Body of pancreas (tissue), 4 donors: ENCODE results near the gene ATXN1. TPM values are rescaled to one million over a fixed set of nuclear protein-coding genes. Genes with fewer than 3 reads are reported as not detected.

ENCODE experiments used
- ATAC-seq: fragments of 150-250 bp; one replicate; pipeline ENCODE4 v1.9.1; 2016
- DNase-seq, 4 donors: peaks; one replicate each; pipeline ENCODE4 v3.0.0-alpha.2; 2019
- H3K27ac ChIP-seq, 4 donors: fragments of 200-600 bp; sonication (generic); 1 replicate in 3 of 4; 2 replicates in 1 of 4; pipeline versions ENCODE4 v1.5.1 to v1.6.1; 2016 to 2019; ENCODE audit warnings: mild to moderate bottlenecking in 1 of 4, mixed read lengths in 1 of 4, moderate library complexity in 1 of 4
- H3K27me3 ChIP-seq, 2 donors: fragments of 200-600 bp; sonication (generic); one replicate each; pipeline ENCODE4 v1.6.0; 2016; ENCODE audit warnings: mild to moderate bottlenecking in 1 of 2
- H3K36me3 ChIP-seq, 2 donors: fragments of 200-600 bp; sonication (generic); replicated peaks in 1 of 2; 2 replicates each; pipeline ENCODE4 v1.5.1; 2016; ENCODE audit warnings: low read depth in 2 of 2; ENCODE audit not compliant: insufficient read depth in 1 of 2
- H3K4me1 ChIP-seq: fragments of 200-600 bp; sonication (generic); one replicate; pipeline ENCODE4 v1.6.0; 2016
- H3K4me3 ChIP-seq, 2 donors: fragments of 200-600 bp; sonication (generic); 1 replicate in 1 of 2; 2 replicates in 1 of 2; pipeline ENCODE4 v1.5.1; 2016 to 2019
- H3K9me3 ChIP-seq, 3 donors: fragments of 200-600 bp; sonication (generic); 1 replicate in 2 of 3; 2 replicates in 1 of 3; pipeline ENCODE4 v1.5.1; 2016
- POLR2A ChIP-seq, 3 donors: fragments of 450-650 bp; IDR thresholded peaks; one replicate each; pipeline ENCODE4 v1.6.1; 2016; ENCODE audit warnings: antibody characterized with exemption in 3 of 3, mild to moderate bottlenecking in 2 of 3
- WGBS, 2 donors: methylation state at CpG; one replicate each; pipeline ENCODE4 v1.1.5; 2017; 5-methylcytosine and 5-hydroxymethylcytosine counted together
- intact Hi-C: fragments of 100-400 bp; cut with DNase I; formaldehyde crosslinking; loops from one replicate; pipeline ENCODE4 v1.15.1; 2023
- total RNA-seq, 2 donors: library from RNA; depleted of rRNA; stranded (reverse); fragments of >200 nt; gene quantifications; one replicate each; pipeline ENCODE4 v1.1.0, GENCODE V29; 2016
- TF ChIP-seq, protein P1 (sequence below), 7 experiments: fragments of 450-650 bp in 4 of 7; fragments of 200-600 bp in 3 of 7; sonication (generic) in 3 of 7; IDR thresholded peaks; one replicate each; pipeline ENCODE4 v1.5.1; 2016 to 2019; ENCODE audit warnings: antibody characterized with exemption in 7 of 7

The ATXN1 gene
- total RNA-seq, 2 donors from 2014 or later, result 24.6 to 24.7 TPM

DNA sequence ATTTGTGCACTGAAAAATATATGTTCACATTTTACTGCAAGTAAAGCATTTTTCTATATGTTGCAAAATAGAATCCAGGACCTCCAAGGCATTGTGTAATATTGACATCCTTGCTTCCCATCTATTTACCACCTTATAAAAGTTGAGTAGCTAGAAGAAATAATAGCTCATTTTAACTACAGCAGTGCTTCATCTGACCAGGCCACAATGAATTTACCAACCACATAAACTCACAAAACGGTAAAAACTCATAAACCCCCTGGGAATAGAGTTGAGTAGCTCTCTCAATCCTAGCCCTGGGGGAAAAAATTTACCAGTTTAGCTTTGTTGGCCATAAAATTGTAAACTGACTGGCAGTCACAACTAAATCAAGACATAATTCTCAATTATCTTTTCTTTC, 3.9 kb downstream of the ATXN1 start:
- Histone ChIP-seq H3K36me3 (no peaks in the 10 kb centered on the region), H3K4me1 (peaks cover 30% of the 10 kb centered on the region), H3K27ac (no peak overlapping the region), H3K9me3 (no peaks in the 10 kb centered on the region), H3K4me3 (no peak overlapping the region), H3K27me3 (no peaks in the 10 kb centered on the region)
- no peak for TF ChIP-seq POLR2A (IDR thresholded peaks at IDR 0.05)
- TF ChIP-seq, protein P1, sequence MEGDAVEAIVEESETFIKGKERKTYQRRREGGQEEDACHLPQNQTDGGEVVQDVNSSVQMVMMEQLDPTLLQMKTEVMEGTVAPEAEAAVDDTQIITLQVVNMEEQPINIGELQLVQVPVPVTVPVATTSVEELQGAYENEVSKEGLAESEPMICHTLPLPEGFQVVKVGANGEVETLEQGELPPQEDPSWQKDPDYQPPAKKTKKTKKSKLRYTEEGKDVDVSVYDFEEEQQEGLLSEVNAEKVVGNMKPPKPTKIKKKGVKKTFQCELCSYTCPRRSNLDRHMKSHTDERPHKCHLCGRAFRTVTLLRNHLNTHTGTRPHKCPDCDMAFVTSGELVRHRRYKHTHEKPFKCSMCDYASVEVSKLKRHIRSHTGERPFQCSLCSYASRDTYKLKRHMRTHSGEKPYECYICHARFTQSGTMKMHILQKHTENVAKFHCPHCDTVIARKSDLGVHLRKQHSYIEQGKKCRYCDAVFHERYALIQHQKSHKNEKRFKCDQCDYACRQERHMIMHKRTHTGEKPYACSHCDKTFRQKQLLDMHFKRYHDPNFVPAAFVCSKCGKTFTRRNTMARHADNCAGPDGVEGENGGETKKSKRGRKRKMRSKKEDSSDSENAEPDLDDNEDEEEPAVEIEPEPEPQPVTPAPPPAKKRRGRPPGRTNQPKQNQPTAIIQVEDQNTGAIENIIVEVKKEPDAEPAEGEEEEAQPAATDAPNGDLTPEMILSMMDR (IDR thresholded peaks at IDR 0.05), result no peak
- ATAC-seq, result no peak
- intact Hi-C loops, result loop anchor here (5.0 kb wide), 1 partner anchor 420 kb away; no protein-coding TSS in a partner anchor
- 75 to 88% methylated on average over 1 of the region's 1 CpG for WGBS, 2 donors
- DNase-seq, result no peak

DNA sequence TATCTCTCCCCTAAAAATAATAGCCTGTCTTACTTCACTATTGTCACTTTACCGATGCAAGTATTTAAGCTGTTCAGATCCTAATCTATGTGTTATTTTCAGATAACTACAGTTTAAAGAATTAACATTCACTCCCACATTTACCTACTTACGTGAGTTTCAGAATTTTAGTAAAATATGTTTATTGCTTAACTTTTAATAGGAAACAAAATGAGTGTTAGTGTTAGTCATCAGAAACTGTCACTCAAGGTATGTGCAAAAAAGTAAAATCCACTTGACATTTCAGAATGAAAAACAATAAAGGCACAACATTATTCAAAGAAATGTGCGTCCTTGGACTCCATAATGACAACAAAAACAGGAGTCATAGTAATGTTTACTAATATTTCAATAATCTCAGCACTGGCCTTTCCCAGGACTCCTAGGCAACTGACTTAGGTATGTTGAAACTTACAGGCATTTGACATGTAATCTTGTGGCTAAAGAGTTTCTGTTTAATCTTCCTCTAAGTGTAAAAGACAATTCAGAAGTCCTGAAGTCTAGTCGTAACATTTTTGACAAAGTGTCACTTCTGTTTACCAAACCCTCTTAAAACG, 4.5 kb downstream of the ATXN1 start:
- DNase-seq (no peak), ATAC-seq (no peak)
- no peak for TF ChIP-seq POLR2A (IDR thresholded peaks at IDR 0.05)
- TF ChIP-seq, protein P1 (IDR thresholded peaks at IDR 0.05), result no peak
- H3K4me1 ChIP-seq, result peaks cover 36% of the 10 kb centered on the region
- no peaks in the 10 kb centered on the region for H3K9me3 ChIP-seq
- no peaks in the 10 kb centered on the region for H3K36me3 ChIP-seq
- intact Hi-C loops, result loop anchor here (5.0 kb wide), 1 partner anchor 419 kb away; no protein-coding TSS in a partner anchor
- no peak overlapping the region for H3K4me3 ChIP-seq
- H3K27me3 ChIP-seq, result no peaks in the 10 kb centered on the region
- WGBS, 2 donors, result 47 to 58% methylated on average over 5 of the region's 5 CpGs
- H3K27ac ChIP-seq, result no peak overlapping the region

DNA sequence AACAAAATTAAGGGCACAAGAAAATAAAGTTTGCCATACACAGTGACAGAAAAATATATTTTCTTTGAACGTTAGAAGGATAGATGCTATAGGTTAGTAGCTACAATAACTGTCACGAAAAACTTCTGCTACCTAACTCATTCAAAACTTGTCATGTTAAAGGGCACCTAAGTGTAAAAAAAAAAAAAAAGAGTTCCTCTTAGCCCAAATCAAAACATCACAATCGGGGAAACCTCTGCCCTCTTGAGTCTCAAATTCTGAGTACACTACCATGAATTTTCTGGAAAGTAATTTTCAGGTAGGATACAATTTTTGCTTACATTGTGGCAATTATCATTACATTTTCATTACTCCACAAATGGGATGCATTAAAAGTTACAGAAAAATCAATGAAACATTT, 5.7 kb downstream of the ATXN1 start:
- H3K27ac ChIP-seq, result no peak overlapping the region
- H3K4me1 ChIP-seq, result peaks cover 39% of the 10 kb centered on the region
- WGBS, 2 donors, result 82 to 86% methylated on average over 3 of the region's 3 CpGs
- TF ChIP-seq POLR2A (IDR thresholded peaks at IDR 0.05), result no peak
- TF ChIP-seq, protein P1 (IDR thresholded peaks at IDR 0.05), result no peak
- no peak overlapping the region for H3K4me3 ChIP-seq
- no peaks in the 10 kb centered on the region for H3K27me3 ChIP-seq
- H3K36me3 ChIP-seq, result no peaks in the 10 kb centered on the region
- H3K9me3 ChIP-seq, result no peaks in the 10 kb centered on the region
- ATAC-seq (no peak), DNase-seq (no peak)
- intact Hi-C loops, result loop anchor here (5.0 kb wide), 1 partner anchor 418 kb away; no protein-coding TSS in a partner anchor

DNA sequence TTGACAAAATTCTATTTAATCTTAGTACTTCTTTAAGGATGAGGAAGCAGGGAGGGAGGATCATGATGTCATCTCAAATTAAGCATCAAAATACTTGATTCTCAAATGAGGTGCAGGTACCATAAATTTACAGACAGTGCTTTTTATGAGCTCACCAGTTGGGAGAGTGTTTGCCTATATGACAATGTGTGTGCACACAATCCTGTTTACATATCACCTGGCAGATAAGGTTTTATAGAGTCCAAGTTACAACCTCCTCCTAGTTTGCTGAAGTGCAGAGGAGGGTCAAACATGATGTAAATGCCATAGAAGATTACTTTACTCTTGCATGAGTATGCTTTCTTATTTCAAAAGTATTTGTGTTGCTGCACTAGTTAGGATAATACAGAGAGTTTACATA, 6.4 kb downstream of the ATXN1 start:
- TF ChIP-seq, protein P1 (IDR thresholded peaks at IDR 0.05), result no peak
- no peak for TF ChIP-seq POLR2A (IDR thresholded peaks at IDR 0.05)
- DNase-seq, result no peak
- H3K4me1 ChIP-seq, result peaks cover 39% of the 10 kb centered on the region
- H3K27me3 ChIP-seq, result no peaks in the 10 kb centered on the region
- ATAC-seq, result no peak
- no peaks in the 10 kb centered on the region for H3K9me3 ChIP-seq
- no peak overlapping the region for H3K4me3 ChIP-seq
- no peaks in the 10 kb centered on the region for H3K36me3 ChIP-seq
- intact Hi-C loops, result loop anchor here (5.0 kb wide), 1 partner anchor 418 kb away; no protein-coding TSS in a partner anchor
- no peak overlapping the region for H3K27ac ChIP-seq

DNA sequence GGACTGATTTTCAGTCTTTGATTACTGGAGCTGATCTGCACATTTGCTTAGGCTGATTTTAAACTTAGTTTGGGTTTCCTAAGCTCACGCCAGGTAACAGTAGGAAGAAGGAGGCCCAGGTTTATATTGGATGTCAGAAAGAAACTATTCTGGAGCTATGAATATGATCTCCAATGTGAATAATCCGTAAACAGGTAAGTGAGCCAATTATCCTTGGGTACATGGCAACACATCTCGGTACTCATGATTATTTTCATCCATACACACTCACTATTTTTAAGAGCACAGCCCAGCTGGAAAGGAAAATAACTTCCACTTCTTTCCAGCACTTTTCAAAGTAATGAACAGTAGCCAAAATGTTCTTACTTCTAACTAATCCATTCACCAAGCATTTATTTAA, 7.0 kb downstream of the ATXN1 start:
- DNase-seq, result no peak
- Histone ChIP-seq H3K27ac (no peak overlapping the region), H3K4me1 (peaks cover 39% of the 10 kb centered on the region), H3K27me3 (no peaks in the 10 kb centered on the region), H3K9me3 (no peaks in the 10 kb centered on the region), H3K4me3 (no peak overlapping the region), H3K36me3 (no peaks in the 10 kb centered on the region)
- ATAC-seq, result no peak
- TF ChIP-seq POLR2A (IDR thresholded peaks at IDR 0.05), result no peak
- TF ChIP-seq, protein P1 (IDR thresholded peaks at IDR 0.05), result no peak
- intact Hi-C loops, result no loop called here
- WGBS, 2 donors, result 64 to 72% methylated on average over 3 of the region's 3 CpGs
